OCI-LY7 (cell line): Measurements from ENCODE around the gene PRR12.

ENCODE experiments used
- CTCF ChIP-seq: fragments of 200-600 bp; sonication (generic); conservative IDR thresholded peaks from 2 replicates; pipeline ENCODE4 v1.5.1; 2014; ENCODE audit warnings: mild to moderate bottlenecking, antibody characterized with exemption, low read length, moderate library complexity, mixed read lengths
- EZH2phosphoT487 ChIP-seq: fragments of 200-600 bp; sonication (generic); IDR thresholded peaks from 2 replicates; pipeline ENCODE4 v1.6.1; 2018; ENCODE audit warnings: low read depth, borderline replicate concordance, mild to moderate bottlenecking, mixed run types, antibody characterized with exemption, low read length, moderate library complexity, mixed read lengths

- TF ChIP-seq CTCF (no peak), EZH2phosphoT487 (no peak)
Observed at GRCh38 chr19:49651029-49651819, 60.2 kb downstream of the PRR12 start.
